ENCODE measurements around the gene TMEM179B.

The TMEM179B gene

GRCh38 chr11:62804310-62805075 lies 17.3 kb downstream of the TMEM179B start:
- Mint-ChIP-seq H3K4me3 (peak overlapping the region; percentile 94 to 100 (median 99)), H3K27ac (peak overlapping the region; percentile 96 to 98 (median 97)), H3K36me3 (ENCODE audit: low read depth) (peaks cover 40% of the 10 kb centered on the region), H3K4me1 (peaks cover 29% of the 10 kb centered on the region), H3K9me3 (no peaks in the 10 kb centered on the region), H3K27me3 (ENCODE audit: low read depth) (no peaks in the 10 kb centered on the region)
- TF ChIP-seq CTCF (IDR thresholded peaks at IDR 0.05; ENCODE audit: unreplicated experiment in 3 of 3) = no peak

- H3K4me1 Mint-ChIP-seq = peaks cover 29% of the 10 kb centered on the region
- peak within 1 kb of the TSS; percentile 94 to 100 (median 99) for H3K4me3 Mint-ChIP-seq
- no peaks in the 10 kb centered on the region for H3K27me3 Mint-ChIP-seq (ENCODE audit: low read depth)
- TF ChIP-seq CTCF (IDR thresholded peaks at IDR 0.05; ENCODE audit: unreplicated experiment in 3 of 3) = peak; percentile 25 to 35 (median 31)
- peak within 1 kb of the TSS; percentile 96 to 98 (median 97) for H3K27ac Mint-ChIP-seq
- no peaks in the 10 kb centered on the region for H3K9me3 Mint-ChIP-seq
- H3K36me3 Mint-ChIP-seq (ENCODE audit: low read depth) = peaks cover 32% of the 10 kb centered on the region
Observed at GRCh38 chr11:62805076-62805892, 18.1 kb downstream of the TMEM179B start, which contains the start of gene NXF1. NXF1 (minus strand) TSS chr11:62805440; CDS start chr11:62805356, 84 bp downstream.

GRCh38 chr11:62805961-62806441 lies 18.8 kb downstream of the TMEM179B start:
- H3K4me1 Mint-ChIP-seq = peaks cover 29% of the 10 kb centered on the region
- peaks cover 30% of the 10 kb centered on the region for H3K36me3 Mint-ChIP-seq (ENCODE audit: low read depth)
- peak overlapping the region; percentile 94 to 100 (median 99) for H3K4me3 Mint-ChIP-seq
- H3K27ac Mint-ChIP-seq = peak overlapping the region; percentile 96 to 98 (median 97)
- no peaks in the 10 kb centered on the region for H3K27me3 Mint-ChIP-seq (ENCODE audit: low read depth)
- peak in 1 of 3 experiments; percentile 4 for TF ChIP-seq CTCF (IDR thresholded peaks at IDR 0.05; ENCODE audit: unreplicated experiment in 3 of 3)
- H3K9me3 Mint-ChIP-seq = no peaks in the 10 kb centered on the region

- no peaks in the 10 kb centered on the region for H3K27me3 Mint-ChIP-seq (ENCODE audit: low read depth)
- H3K4me3 Mint-ChIP-seq = peak overlapping the region; percentile 94 to 100 (median 99)
- no peaks in the 10 kb centered on the region for H3K9me3 Mint-ChIP-seq
- peaks cover 29% of the 10 kb centered on the region for H3K4me1 Mint-ChIP-seq
- TF ChIP-seq CTCF (IDR thresholded peaks at IDR 0.05; ENCODE audit: unreplicated experiment in 3 of 3) = no peak
- H3K27ac Mint-ChIP-seq = peak overlapping the region; percentile 96 to 98 (median 97)
- H3K36me3 Mint-ChIP-seq (ENCODE audit: low read depth) = peaks cover 25% of the 10 kb centered on the region
Observed at GRCh38 chr11:62806611-62807121, 19.5 kb downstream of the TMEM179B start.

- H3K27ac Mint-ChIP-seq = no peak overlapping the region
- TF ChIP-seq CTCF (IDR thresholded peaks at IDR 0.05; ENCODE audit: unreplicated experiment in 3 of 3) = no peak
- peaks cover 9% of the 10 kb centered on the region for H3K4me1 Mint-ChIP-seq
- H3K36me3 Mint-ChIP-seq (ENCODE audit: low read depth) = peaks cover 12% of the 10 kb centered on the region
- no peaks in the 10 kb centered on the region for H3K27me3 Mint-ChIP-seq (ENCODE audit: low read depth)
- no peak overlapping the region for H3K4me3 Mint-ChIP-seq
- no peaks in the 10 kb centered on the region for H3K9me3 Mint-ChIP-seq
Observed at GRCh38 chr11:62810748-62811147, 23.5 kb downstream of the TMEM179B start.

Data from nephron (organoid).